ENCODE data around the gene MIOX.

- no peak for TF ChIP-seq CTCF (IDR thresholded peaks at IDR 0.05 in 2 of 3, conservative IDR thresholded peaks at IDR 0.05 in 1 of 3; ENCODE audit: control insufficient read depth in 2 of 3, extremely low read depth in 1 of 3, insufficient read depth in 1 of 3, low read depth in 3 of 3, low read length in 3 of 3)
- TF ChIP-seq SIN3A (IDR thresholded peaks at IDR 0.05; ENCODE audit: low read depth, low read length) = no peak
- TF ChIP-seq RAD21 (IDR thresholded peaks at IDR 0.05; ENCODE audit: insufficient read depth, low read depth, low read length) = no peak
- no peak for TF ChIP-seq CHD1 (IDR thresholded peaks at IDR 0.05; ENCODE audit: low read depth, low read length)
- no peak for TF ChIP-seq SRF (IDR thresholded peaks at IDR 0.05; ENCODE audit: low read depth in 2 of 2, low read length in 2 of 2)
- TF ChIP-seq TCF7 (IDR thresholded peaks at IDR 0.05; ENCODE audit: borderline replicate concordance) = no peak
- no peak for TF ChIP-seq ATF2 (IDR thresholded peaks at IDR 0.05; ENCODE audit: low read length)
- TF ChIP-seq ZNF384 (IDR thresholded peaks at IDR 0.05; ENCODE audit: borderline replicate concordance, low read depth, low read length) = no peak
- no peak for TF ChIP-seq JUNB (IDR thresholded peaks at IDR 0.05)
- no peak for TF ChIP-seq HDAC2 (IDR thresholded peaks at IDR 0.05)
- TF ChIP-seq POLR2AphosphoS2 (IDR thresholded peaks at IDR 0.05; ENCODE audit: low read depth, low read length) = no peak
- no peak for TF ChIP-seq JUND (IDR thresholded peaks at IDR 0.05; ENCODE audit: low read depth, low read length)
- no peak for TF ChIP-seq CEBPB (IDR thresholded peaks at IDR 0.05; ENCODE audit: borderline replicate concordance in 1 of 2, low read depth in 2 of 2, low read length in 2 of 2)
- TF ChIP-seq CREM (IDR thresholded peaks at IDR 0.05; ENCODE audit: low read depth) = no peak
Measured at GRCh38 chr22:50452649-50453048, 34.0 kb upstream of the MIOX start.
